Skeletal muscle tissue (tissue), 5 donors: ENCODE measurements around the gene RNF26. TPM values are rescaled to one million over a fixed set of nuclear protein-coding genes. Genes with fewer than 3 reads are reported as not detected.
A peak's percentile ranks its signal among the peaks of the same experiment; 100 is the strongest.
"Not testable (repeated sequence)": the region's sequence is repeated elsewhere in the genome, so short reads cannot be mapped to it uniquely, and the experiment has no call there.

Experiments
- H3K27ac ChIP-seq: one replicate; pipeline ENCODE4 v1.7.0; 2013; ENCODE audit warnings: mild to moderate bottlenecking, low read depth, low read length, inconsistent platforms
- H3K27me3 ChIP-seq, 3 donors: one replicate each; pipeline ENCODE4 v1.7.0; 2013; ENCODE audit warnings: low read length in 3 of 3; ENCODE audit not compliant: control insufficient read depth in 3 of 3, insufficient read depth in 3 of 3
- H3K36me3 ChIP-seq, 3 donors: one replicate each; pipeline ENCODE4 v1.7.0; 2013; ENCODE audit warnings: low read length in 3 of 3; ENCODE audit not compliant: control insufficient read depth in 3 of 3, insufficient read depth in 3 of 3
- H3K4me1 ChIP-seq, 3 donors: one replicate each; pipeline ENCODE4 v1.7.0; 2013; ENCODE audit warnings: low read length in 3 of 3, mild to moderate bottlenecking in 3 of 3; ENCODE audit not compliant: control insufficient read depth in 3 of 3, insufficient read depth in 3 of 3
- H3K4me3 ChIP-seq, 3 donors: one replicate each; pipeline ENCODE4 v1.7.0; 2013; ENCODE audit warnings: low read length in 3 of 3
- H3K9ac ChIP-seq, 3 donors: one replicate each; pipeline ENCODE4 v1.7.0; 2013; ENCODE audit warnings: low read length in 3 of 3, mild to moderate bottlenecking in 3 of 3, moderate library complexity in 2 of 3, low read depth in 1 of 3
- H3K9me3 ChIP-seq, 3 donors: one replicate each; pipeline ENCODE4 v1.7.0; 2013; ENCODE audit warnings: low read length in 3 of 3; ENCODE audit not compliant: control insufficient read depth in 3 of 3
- small RNA-seq: library from RNA; depleted of rRNA; stranded (forward); fragments of <200 nt; gene quantifications from one replicate; pipeline ENCODE3, GENCODE V24; 2014
- total RNA-seq: library from RNA; depleted of rRNA; stranded (reverse); fragments of >200 nt; gene quantifications from one replicate; pipeline ENCODE4 v1.2.3, GENCODE V29; 2014
- donor health status: Osteomylitis.

RNF26 gene
- total RNA-seq, 1 donor from 2014 or later = 2.1 TPM

DNA sequence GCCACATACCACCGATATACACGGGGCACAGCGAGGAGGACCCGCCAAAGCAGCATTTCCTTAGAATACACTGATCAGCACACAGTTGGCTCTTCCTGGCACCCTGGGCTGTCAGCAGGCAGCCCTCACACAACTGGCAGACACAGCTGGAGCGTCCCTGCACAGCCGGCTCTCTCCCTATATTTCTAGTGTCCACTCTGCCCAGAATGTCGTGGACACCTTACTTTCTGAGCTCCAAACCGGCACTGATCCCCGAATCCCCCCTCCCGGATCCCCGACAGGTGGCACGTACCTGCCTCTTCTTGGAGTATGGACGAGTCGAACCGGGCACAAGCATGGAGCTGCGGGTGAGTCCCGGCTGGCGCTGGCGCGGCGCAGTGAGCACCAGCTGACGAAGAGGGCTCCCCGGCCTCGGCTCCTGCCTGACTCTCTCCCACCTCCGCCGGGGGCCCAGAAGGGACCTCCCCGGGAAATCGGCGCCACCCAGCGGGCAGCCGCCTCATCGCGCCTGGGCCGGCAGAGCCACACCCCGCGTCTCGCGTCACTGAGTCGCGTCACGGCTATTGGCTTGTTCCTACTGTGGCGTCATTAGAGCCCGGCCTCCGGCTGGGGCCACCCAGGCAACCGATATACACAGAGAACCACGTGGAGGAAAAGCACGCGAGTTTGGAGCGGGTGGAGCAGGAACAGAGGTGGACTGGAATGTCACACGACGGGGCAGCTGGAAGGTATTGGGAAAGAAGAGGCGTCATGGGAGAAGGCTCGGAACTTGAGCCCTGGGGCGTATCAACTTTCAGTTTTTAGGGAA, 47.1 kb downstream of the RNF26 start, which contains the start of gene USP2:
TSS of gene USP2 (minus strand) at position 510 of the 808 bp plus-strand sequence. CDS start 8,210 bp downstream, outside the sequence.
- peaks cover 37 to 44% (median 38%) of the 10 kb centered on the region in 3 donors for H3K4me1 ChIP-seq
- H3K9me3 ChIP-seq = no peaks in the 10 kb centered on the region
- peak within 1 kb of the TSS; percentile 78 to 90 (median 85) for H3K9ac ChIP-seq

DNA sequence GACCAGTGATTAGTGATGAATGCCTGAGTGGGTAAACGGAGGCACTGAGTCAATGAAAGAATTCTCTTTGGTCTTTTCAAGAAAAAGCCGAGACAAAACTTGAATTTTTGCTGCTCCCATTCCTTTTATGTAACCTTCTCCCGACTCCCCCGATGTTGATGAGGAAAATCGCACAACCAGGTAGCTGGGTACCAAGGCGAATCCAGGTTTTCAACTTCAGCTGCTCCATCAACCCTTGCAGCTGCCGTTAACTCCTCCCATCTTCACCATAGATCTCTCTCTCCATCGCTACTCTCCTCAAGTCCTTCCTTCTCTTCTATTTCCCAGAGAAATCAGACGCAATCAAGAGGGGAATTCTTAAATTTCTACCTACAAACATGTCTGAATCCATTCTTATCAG, 47.8 kb downstream of the RNF26 start:
- H3K27me3 ChIP-seq = no peaks in the 10 kb centered on the region
- peaks cover 32 to 39% (median 33%) of the 10 kb centered on the region in 3 donors for H3K4me1 ChIP-seq
- H3K9ac ChIP-seq = peak overlapping the region; percentile 54 to 90 (median 66)
- peaks cover 0 to 3% (median 0%) of the 10 kb centered on the region in 3 donors for H3K36me3 ChIP-seq
- no peaks in the 10 kb centered on the region for H3K9me3 ChIP-seq
- peak overlapping the region; percentile 62 to 75 (median 70) for H3K4me3 ChIP-seq
- H3K27ac ChIP-seq = peak overlapping the region; percentile 100

More for the DNA sequence above, 47.1 kb downstream of the RNF26 start, which contains the start of gene USP2:
- Histone ChIP-seq H3K4me3 (peak within 1 kb of the TSS; percentile 75 to 89 (median 84)), H3K27me3 (no peaks in the 10 kb centered on the region), H3K36me3 (peaks cover 0 to 6% (median 0%) of the 10 kb centered on the region in 3 donors), H3K27ac (peak within 1 kb of the TSS; percentile 100)

DNA sequence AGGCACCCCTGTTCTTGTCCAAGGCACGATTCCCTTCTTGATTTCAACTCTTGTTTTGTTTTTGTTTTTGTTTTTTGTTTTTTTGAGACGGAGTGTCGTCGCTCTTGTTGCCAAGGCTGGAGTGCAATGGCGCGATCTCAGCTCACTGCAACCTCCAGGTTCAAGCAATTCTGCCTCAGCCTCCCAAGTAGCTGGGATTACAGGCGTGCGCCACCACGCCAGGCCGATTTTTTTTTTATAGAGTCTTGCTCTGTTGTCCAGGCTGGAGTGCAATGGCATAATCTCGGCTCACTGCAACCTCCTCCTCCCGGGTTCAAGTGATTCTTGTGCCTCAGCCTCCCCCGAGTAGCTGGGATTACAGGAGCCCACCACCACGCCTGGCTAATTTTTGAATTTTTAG, 48.2 kb downstream of the RNF26 start:
- H3K36me3 ChIP-seq, H3K27me3 ChIP-seq, H3K9me3 ChIP-seq: not testable (repeated sequence)
- peaks cover 28 to 35% (median 29%) of the 10 kb centered on the region in 3 donors for H3K4me1 ChIP-seq
- H3K27ac ChIP-seq = peak overlapping the region; percentile 100
- H3K9ac ChIP-seq = peak overlapping the region in 1 of 3 donors; percentile 66
- H3K4me3 ChIP-seq = peak overlapping the region in 1 of 3 donors; percentile 62

DNA sequence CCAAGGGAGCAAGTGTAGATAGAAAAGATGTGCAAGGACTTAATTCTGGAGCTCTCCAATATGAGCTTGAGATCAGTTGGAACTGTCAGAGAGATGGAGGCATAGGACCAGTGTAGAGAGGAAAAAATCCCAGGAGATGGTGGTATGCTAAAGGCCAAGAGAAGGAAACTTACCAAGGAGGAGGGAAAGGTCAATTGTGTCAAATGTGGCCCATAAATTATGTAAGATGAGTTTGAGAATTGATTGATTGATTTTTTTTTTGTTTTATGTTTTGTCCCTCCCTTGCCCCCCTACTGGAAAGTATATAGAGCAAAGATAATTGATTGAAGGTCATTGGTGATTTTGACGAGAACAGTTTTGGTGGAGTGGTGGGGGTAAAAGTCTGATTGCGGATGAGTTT, 50.0 kb downstream of the RNF26 start:
- Histone ChIP-seq H3K27me3 (no peaks in the 10 kb centered on the region), H3K27ac (no peak overlapping the region), H3K9ac (no peak overlapping the region)

More for the DNA sequence above, 50.0 kb downstream of the RNF26 start:
- Histone ChIP-seq H3K36me3 (no peaks in the 10 kb centered on the region), H3K9me3 (no peaks in the 10 kb centered on the region), H3K4me1 (peaks cover 21 to 25% (median 24%) of the 10 kb centered on the region in 3 donors), H3K4me3 (no peak overlapping the region)

Small RNAs within 50 kb of the gene (small RNA-seq; reads per million reads assigned to genes)
- gene RF01225 (not detected), gene RNU6-262P (not detected)

Other genes with a start within 250 kb of the RNF26 start
- 6.8 TPM for gene HMBS, start 249.6 kb upstream of the RNF26 start, total RNA-seq
- gene DPAGT1, start 232.7 kb upstream of the RNF26 start, total RNA-seq = 8.4 TPM
- gene C2CD2L, start 227.2 kb upstream of the RNF26 start, total RNA-seq = 2.1 TPM
- 18.3 TPM for gene HINFP, start 212.9 kb upstream of the RNF26 start, total RNA-seq
- gene ABCG4, start 185.5 kb upstream of the RNF26 start, total RNA-seq = under 0.01 TPM
- gene NLRX1, start 165.8 kb upstream of the RNF26 start, total RNA-seq = 17.2 TPM
- gene NHERF4, start 149.1 kb upstream of the RNF26 start, total RNA-seq = under 0.01 TPM
- gene CBL, start 128.2 kb upstream of the RNF26 start, total RNA-seq = 9.9 TPM
- 120 TPM for gene MCAM, start 17.4 kb upstream of the RNF26 start, total RNA-seq
- gene C1QTNF5, start 6.4 kb downstream of the RNF26 start, total RNA-seq = 17.2 TPM
- not detected for gene MFRP, start 12.2 kb downstream of the RNF26 start, total RNA-seq
- gene USP2, start 47.2 kb downstream of the RNF26 start, total RNA-seq = 8.9 TPM
- 19.8 TPM for gene THY1, start 88.6 kb downstream of the RNF26 start, total RNA-seq